Uterus (tissue), 4 donors: ENCODE measurements around the gene HDAC4. TPM values are rescaled to one million over a fixed set of nuclear protein-coding genes. Genes with fewer than 3 reads are reported as not detected.

ENCODE experiments used
- DNase-seq, 2 donors: peaks; one replicate each; pipeline ENCODE4 v3.0.0-alpha.2; 2019 to 2020
- H3K27ac ChIP-seq, 2 donors: fragments of 200-600 bp; sonication (generic); 1 replicate in 1 of 2; 2 replicates in 1 of 2; pipeline ENCODE4 v1.5.1; 2016 to 2018
- H3K27me3 ChIP-seq, 2 donors: fragments of 200-600 bp; sonication (generic); one replicate each; pipeline ENCODE4 v1.5.1; 2018 to 2019; ENCODE audit warnings: control low read depth in 1 of 2
- H3K36me3 ChIP-seq, 2 donors: fragments of 200-600 bp; sonication (generic); one replicate each; pipeline ENCODE4 v1.5.1; 2019; ENCODE audit warnings: control low read depth in 1 of 2
- H3K4me1 ChIP-seq, 2 donors: fragments of 200-600 bp; sonication (generic); one replicate each; pipeline ENCODE4 v1.5.1; 2018 to 2019; ENCODE audit warnings: control low read depth in 1 of 2
- H3K4me3 ChIP-seq, 2 donors: fragments of 200-600 bp; sonication (generic); 1 replicate in 1 of 2; 2 replicates in 1 of 2; pipeline ENCODE4 v1.5.1; 2018 to 2019; ENCODE audit warnings: mild to moderate bottlenecking in 1 of 2
- H3K9me3 ChIP-seq, 2 donors: fragments of 200-600 bp; sonication (generic); one replicate each; pipeline ENCODE4 v1.5.1; 2019; ENCODE audit warnings: control low read depth in 1 of 2
- POLR2A ChIP-seq, 2 donors: fragments of 450-650 bp; IDR thresholded peaks; one replicate each; pipeline ENCODE4 v1.6.1; 2016; ENCODE audit warnings: antibody characterized with exemption in 2 of 2, mild to moderate bottlenecking in 1 of 2, moderate library complexity in 1 of 2
- intact Hi-C: fragments of 100-400 bp; cut with DNase I; formaldehyde crosslinking; loops from one replicate; pipeline ENCODE4 v1.15.1; 2023; ENCODE audit warnings: low total_unique reads
- total RNA-seq, 4 donors: library from RNA; depleted of rRNA in 3 of 4; stranded (reverse); fragments of >200 nt in 3 of 4; gene quantifications; one replicate each; pipeline versions ENCODE4 v1.1.0 to v1.2.4, GENCODE V29; 2014 to 2023
- TF ChIP-seq, protein P1 (sequence below), 4 experiments: fragments of 200-600 bp in 2 of 4; fragments of 450-650 bp in 2 of 4; sonication (generic) in 2 of 4; IDR thresholded peaks; one replicate each; pipeline ENCODE4 v1.5.1; 2016 to 2019; ENCODE audit warnings: antibody characterized with exemption in 4 of 4, mild to moderate bottlenecking in 2 of 4, moderate library complexity in 1 of 4
- donor health status: DM: yes; HTN: yes; CAD: no.

Gene HDAC4
- total RNA-seq, 4 donors from 2014 or later: 42.1 to 91.5 (median 73.4) TPM

DNA sequence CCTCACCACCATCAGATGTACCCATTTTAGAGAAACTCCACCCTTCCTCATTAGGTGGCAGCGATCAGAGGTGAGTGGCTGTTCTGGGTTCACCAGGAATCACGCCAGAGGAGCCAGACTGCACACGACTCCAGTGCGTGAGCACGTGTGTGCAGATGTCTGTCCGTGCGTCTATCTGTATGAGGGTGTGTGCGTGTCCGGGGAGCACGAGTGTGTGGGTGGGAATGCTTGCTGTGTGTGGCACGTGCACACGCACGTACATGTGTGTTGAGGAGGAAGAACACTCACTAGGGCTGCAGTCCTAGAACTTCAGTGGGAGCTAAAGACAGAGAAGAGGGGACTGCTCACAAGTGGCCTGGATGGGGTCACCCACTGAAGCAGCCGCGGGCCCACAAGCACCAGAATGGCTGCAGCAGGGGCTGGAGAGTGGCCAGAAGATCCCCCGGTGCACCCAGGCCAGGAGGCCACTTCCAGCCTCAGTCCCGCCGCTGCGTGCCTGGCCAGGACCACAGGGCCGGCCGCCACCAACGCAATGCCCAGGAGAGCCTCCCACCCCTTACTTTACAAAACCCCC lies 13.9 kb downstream of the HDAC4 start:
- Histone ChIP-seq H3K4me3 (no peak overlapping the region), H3K27ac (no peak overlapping the region), H3K27me3 (no peaks in the 10 kb centered on the region), H3K36me3 (no peaks in the 10 kb centered on the region), H3K9me3 (no peaks in the 10 kb centered on the region), H3K4me1 (no peaks in the 10 kb centered on the region)
- DNase-seq: no peak
- TF ChIP-seq, protein P1, sequence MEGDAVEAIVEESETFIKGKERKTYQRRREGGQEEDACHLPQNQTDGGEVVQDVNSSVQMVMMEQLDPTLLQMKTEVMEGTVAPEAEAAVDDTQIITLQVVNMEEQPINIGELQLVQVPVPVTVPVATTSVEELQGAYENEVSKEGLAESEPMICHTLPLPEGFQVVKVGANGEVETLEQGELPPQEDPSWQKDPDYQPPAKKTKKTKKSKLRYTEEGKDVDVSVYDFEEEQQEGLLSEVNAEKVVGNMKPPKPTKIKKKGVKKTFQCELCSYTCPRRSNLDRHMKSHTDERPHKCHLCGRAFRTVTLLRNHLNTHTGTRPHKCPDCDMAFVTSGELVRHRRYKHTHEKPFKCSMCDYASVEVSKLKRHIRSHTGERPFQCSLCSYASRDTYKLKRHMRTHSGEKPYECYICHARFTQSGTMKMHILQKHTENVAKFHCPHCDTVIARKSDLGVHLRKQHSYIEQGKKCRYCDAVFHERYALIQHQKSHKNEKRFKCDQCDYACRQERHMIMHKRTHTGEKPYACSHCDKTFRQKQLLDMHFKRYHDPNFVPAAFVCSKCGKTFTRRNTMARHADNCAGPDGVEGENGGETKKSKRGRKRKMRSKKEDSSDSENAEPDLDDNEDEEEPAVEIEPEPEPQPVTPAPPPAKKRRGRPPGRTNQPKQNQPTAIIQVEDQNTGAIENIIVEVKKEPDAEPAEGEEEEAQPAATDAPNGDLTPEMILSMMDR (IDR thresholded peaks at IDR 0.05): no peak
- intact Hi-C loops: no loop called here

DNA sequence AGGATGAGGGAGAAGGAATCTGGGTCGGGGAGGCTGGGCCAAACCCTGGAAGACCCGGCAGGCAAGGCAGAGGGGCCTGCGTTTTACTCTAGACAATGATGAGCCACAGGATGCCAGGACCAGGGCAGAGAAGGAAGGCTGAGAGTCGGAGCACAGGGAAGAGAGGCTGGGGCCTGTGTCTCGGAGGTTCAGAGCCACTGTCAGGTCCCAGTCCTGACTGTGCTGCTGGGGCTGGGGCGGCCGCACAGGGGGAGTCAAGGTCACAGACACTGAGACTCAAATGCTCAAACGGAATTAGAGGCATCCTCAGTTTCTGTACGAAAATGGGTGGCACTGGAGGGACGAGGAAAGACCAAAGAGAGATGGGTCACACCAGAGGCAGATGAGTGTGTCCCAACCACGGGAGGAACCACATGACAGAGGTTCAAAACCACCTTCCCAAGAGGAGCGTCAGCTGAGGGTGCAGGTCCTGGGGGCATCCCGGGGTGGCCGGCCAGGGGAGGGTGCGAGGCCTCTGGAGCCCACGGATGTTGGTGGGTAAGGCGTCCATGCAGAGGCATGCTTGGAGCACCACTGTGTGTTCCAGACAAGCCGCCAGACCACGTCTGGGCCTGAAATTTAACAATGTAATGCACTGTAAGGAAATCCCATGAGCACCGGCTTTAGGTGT lies 14.7 kb downstream of the HDAC4 start:
- TF ChIP-seq, protein P1 (IDR thresholded peaks at IDR 0.05): no peak
- no peak for TF ChIP-seq POLR2A (IDR thresholded peaks at IDR 0.05)
- Histone ChIP-seq H3K27ac (no peak overlapping the region), H3K9me3 (no peaks in the 10 kb centered on the region), H3K4me3 (no peak overlapping the region), H3K27me3 (no peaks in the 10 kb centered on the region), H3K4me1 (no peaks in the 10 kb centered on the region), H3K36me3 (no peaks in the 10 kb centered on the region)
- intact Hi-C loops: no loop called here
- DNase-seq: no peak

DNA sequence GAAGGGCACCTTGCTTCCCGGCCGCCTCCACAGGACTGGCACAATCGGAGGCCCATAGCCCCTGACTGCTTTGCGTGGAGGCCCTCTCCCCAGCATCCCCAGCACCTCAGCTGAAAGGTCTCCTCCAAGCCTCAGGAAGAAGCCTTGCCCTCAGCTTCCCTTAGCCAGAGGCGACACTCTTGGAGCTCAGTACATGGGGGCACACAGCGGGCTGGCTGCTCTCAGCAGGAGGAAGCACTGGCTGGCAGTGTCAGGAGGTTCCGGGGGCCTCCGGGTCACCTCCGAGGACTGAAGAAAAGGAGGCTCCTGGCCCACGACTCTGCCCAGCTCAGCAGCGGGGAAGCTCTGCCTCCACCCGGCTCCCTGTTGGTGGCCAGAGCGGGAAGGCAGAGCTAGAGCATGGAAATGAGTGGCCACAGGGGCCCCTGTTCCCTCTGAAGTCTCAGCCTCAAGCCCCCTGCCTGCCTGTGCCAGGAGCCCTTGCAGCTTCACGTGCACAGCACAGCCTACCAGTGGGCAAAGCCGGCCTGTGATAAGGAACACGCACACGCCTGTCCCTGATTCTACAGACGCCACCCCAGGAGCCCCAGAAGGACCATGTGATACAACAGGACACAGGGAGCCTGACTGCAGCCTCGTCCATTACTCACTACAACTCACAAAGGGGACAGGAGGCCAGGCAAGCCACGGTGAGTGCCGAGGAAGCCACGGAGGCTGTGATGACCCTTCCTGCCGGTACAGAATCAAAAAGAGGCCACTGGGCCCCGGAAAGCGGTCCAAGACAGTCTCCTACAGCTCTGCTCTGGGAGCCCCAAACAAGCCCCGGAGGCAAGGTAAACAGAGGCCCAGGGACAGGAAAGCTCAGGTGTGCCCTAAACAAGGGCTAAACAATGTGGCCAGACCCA lies 15.5 kb downstream of the HDAC4 start:
- Histone ChIP-seq H3K4me3 (no peak overlapping the region), H3K9me3 (no peaks in the 10 kb centered on the region), H3K4me1 (no peaks in the 10 kb centered on the region), H3K36me3 (no peaks in the 10 kb centered on the region), H3K27me3 (no peaks in the 10 kb centered on the region), H3K27ac (no peak overlapping the region)
- intact Hi-C loops: no loop called here
- TF ChIP-seq POLR2A (IDR thresholded peaks at IDR 0.05): no peak
- TF ChIP-seq, protein P1 (IDR thresholded peaks at IDR 0.05): no peak
- no peak for DNase-seq

DNA sequence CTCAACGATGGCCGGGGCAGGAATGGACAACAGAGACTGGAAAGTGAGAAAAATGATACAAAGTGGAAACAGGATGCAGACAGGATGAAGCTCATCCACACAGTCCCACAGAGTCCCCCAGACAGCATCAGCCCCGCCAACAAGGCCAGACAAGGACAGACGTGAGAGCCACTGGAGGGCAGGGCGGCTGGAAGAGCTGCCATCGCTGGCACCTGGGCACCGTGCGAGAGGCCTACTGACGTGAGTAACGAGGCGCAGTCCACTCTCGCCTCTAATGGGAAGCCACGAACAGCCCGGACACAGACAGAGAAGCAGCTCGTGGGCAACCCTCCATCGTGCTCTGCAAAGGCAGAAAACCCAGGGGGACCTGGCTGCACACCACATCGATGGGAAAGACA lies 17.1 kb downstream of the HDAC4 start:
- DNase-seq: no peak
- intact Hi-C loops: no loop called here
- Histone ChIP-seq H3K4me3 (no peak overlapping the region), H3K9me3 (no peaks in the 10 kb centered on the region), H3K36me3 (no peaks in the 10 kb centered on the region), H3K4me1 (no peaks in the 10 kb centered on the region), H3K27me3 (no peaks in the 10 kb centered on the region), H3K27ac (no peak overlapping the region)
- TF ChIP-seq, protein P1 (IDR thresholded peaks at IDR 0.05): no peak
- no peak for TF ChIP-seq POLR2A (IDR thresholded peaks at IDR 0.05)
